Common myeloid progenitor, CD34-positive (primary cell): ENCODE measurements around the gene CLEC10A.
A peak's percentile ranks its signal among the peaks of the same experiment; 100 is the strongest.
"Not testable (repeated sequence)": the region's sequence is repeated elsewhere in the genome, so short reads cannot be mapped to it uniquely, and the experiment has no call there.

ENCODE experiments used
- CTCF ChIA-PET: fragments of 350-600 bp; sonication (Branson Sonifier 250); formaldehyde crosslinking; loops from one replicate; lab custom pipeline; 2021; ENCODE audit warnings: antibody characterized with exemption; lab: Charles Lee
- POLR2A ChIA-PET: fragments of 350-600 bp; sonication (Branson Sonifier 250); formaldehyde crosslinking; loops from one replicate; lab custom pipeline; 2021; ENCODE audit warnings: antibody characterized with exemption; lab: Charles Lee
- DNase-seq, 3 donors: peaks; one replicate each; pipeline versions ENCODE4 v3.0.0 to v3.0.0-alpha.2; 2013
- H3K27ac ChIP-seq, 2 experiments: 1 replicate in 1 of 2; 2 replicates in 1 of 2; pipeline ENCODE4 v1.7.0; 2013; ENCODE audit warnings: inconsistent platforms in 2 of 2, low read length in 2 of 2, mild to moderate bottlenecking in 2 of 2, low read depth in 1 of 2, moderate library complexity in 1 of 2; ENCODE audit not compliant: severe bottlenecking in 2 of 2, insufficient read depth in 1 of 2, poor library complexity in 1 of 2
- H3K27me3 ChIP-seq, 5 experiments: replicated peaks in 2 of 5; 1 replicate in 3 of 5; 2 replicates in 2 of 5; pipeline versions ENCODE4 v1.6.1 to v1.7.0; 2013; ENCODE audit warnings: low read length in 4 of 5, mild to moderate bottlenecking in 2 of 5, moderate library complexity in 2 of 5, inconsistent platforms in 1 of 5; ENCODE audit not compliant: insufficient read depth in 5 of 5, control insufficient read depth in 4 of 5
- H3K36me3 ChIP-seq, 4 experiments: 1 replicate in 2 of 4; 2 replicates in 2 of 4; pipeline versions ENCODE4 v1.6.1 to v1.7.0; 2013; ENCODE audit warnings: low read length in 3 of 4, control low read depth in 1 of 4, mild to moderate bottlenecking in 1 of 4; ENCODE audit not compliant: control insufficient read depth in 4 of 4, insufficient read depth in 4 of 4
- H3K4me1 ChIP-seq, 4 experiments: 1 replicate in 3 of 4; 2 replicates in 1 of 4; pipeline versions ENCODE4 v1.6.1 to v1.7.1; 2013; ENCODE audit warnings: low read length in 3 of 4, mild to moderate bottlenecking in 3 of 4, control low read depth in 1 of 4, inconsistent platforms in 1 of 4, moderate library complexity in 1 of 4; ENCODE audit not compliant: control insufficient read depth in 4 of 4, insufficient read depth in 4 of 4; ENCODE audit errors: control extremely low read depth in 1 of 4
- H3K4me3 ChIP-seq, 7 experiments: 1 replicate in 4 of 7; 2 replicates in 3 of 7; pipeline versions ENCODE4 v1.5.1 to v1.7.0; 2013; ENCODE audit warnings: mild to moderate bottlenecking in 7 of 7, low read length in 6 of 7, moderate library complexity in 6 of 7, inconsistent platforms in 2 of 7, low read depth in 2 of 7, control low read depth in 1 of 7; ENCODE audit not compliant: insufficient read depth in 4 of 7, control insufficient read depth in 1 of 7; ENCODE audit errors: extremely low read depth in 1 of 7
- H3K9me3 ChIP-seq, 5 experiments: 1 replicate in 4 of 5; 2 replicates in 1 of 5; pipeline versions ENCODE4 v1.6.1 to v1.7.1; 2013; ENCODE audit warnings: low read length in 4 of 5, mild to moderate bottlenecking in 2 of 5, inconsistent platforms in 1 of 5, low read depth in 1 of 5, moderate library complexity in 1 of 5; ENCODE audit not compliant: control insufficient read depth in 4 of 5, insufficient read depth in 2 of 5; ENCODE audit errors: control extremely low read depth in 1 of 5
- WGBS: methylation state at CpG from one replicate; pipeline ENCODE4 v1.1.5; 2013; ENCODE audit not compliant: insufficient coverage; 5-methylcytosine and 5-hydroxymethylcytosine counted together

The CLEC10A gene

GRCh38 chr17:7091311-7092005, 11.4 kb upstream of the CLEC10A start:
- H3K9me3 ChIP-seq, H3K27me3 ChIP-seq, H3K27ac ChIP-seq, POLR2A ChIA-PET, H3K36me3 ChIP-seq, H3K4me3 ChIP-seq, DNase-seq: not testable (repeated sequence)
- H3K4me1 ChIP-seq, result peaks cover 3 to 25% (median 20%) of the 10 kb centered on the region in 4 experiments
- CTCF ChIA-PET, result interaction anchor here (1.1 kb wide), 1 partner anchor 46 kb away, joined by 4 read pairs; no protein-coding TSS in a partner anchor
- 100% methylated on average over 10 of the region's 28 CpGs for whole genome bisulfite sequencing

GRCh38 chr17:7089570-7089969, 9.5 kb upstream of the CLEC10A start:
- H3K27me3 ChIP-seq, H3K36me3 ChIP-seq, H3K9me3 ChIP-seq, H3K27ac ChIP-seq, H3K4me1 ChIP-seq, DNase-seq, H3K4me3 ChIP-seq, POLR2A ChIA-PET, CTCF ChIA-PET: not testable (repeated sequence)
- 100% methylated on average over 1 of the region's 6 CpGs for WGBS

DNA sequence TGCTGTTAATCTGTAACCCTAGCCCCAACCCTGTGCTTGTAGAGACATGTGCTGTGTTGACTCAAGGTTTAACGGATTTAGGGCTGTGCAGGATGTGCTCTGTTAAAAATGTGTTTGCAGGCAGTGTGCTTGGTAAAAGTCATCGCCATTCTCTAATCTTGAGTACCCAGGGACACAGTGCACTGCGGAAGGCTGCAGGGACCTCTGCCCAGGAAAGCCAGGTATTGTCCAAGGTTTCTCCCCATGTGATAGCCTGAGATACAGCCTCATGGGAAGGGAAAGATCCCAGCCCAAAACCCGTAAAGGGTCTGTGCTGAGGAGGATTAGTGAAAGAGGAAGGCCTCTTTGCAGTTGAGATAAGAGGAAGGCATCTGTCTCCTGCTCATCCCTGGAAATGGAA, 8.4 kb upstream of the CLEC10A start:
- DNase-seq, H3K9me3 ChIP-seq, H3K27me3 ChIP-seq, H3K27ac ChIP-seq, H3K4me3 ChIP-seq, CTCF ChIA-PET, H3K36me3 ChIP-seq, POLR2A ChIA-PET: not testable (repeated sequence)
- WGBS, result 67% methylated on average over 1 of the region's 4 CpGs
- H3K4me1 ChIP-seq, result peaks cover 0 to 13% (median 6%) of the 10 kb centered on the region in 4 experiments

DNA sequence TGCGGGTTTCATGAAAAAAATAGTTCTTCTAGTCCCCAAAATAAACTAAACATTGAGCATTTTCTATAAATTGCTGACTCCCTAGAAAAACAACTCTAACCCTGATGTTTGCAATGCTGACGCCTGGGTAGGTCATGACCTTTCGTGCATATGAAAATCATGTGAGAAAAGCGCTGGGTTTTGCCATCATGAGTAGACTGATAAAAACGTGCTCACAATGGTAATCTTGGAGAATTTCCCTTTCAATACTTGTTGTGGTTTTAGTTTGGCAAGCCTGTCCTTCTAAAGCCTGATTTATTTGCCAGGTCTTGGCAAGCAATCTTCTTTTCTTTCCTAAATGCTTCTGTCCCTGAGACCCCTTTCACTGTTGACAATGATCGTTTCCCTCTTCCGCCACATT, 4.0 kb upstream of the CLEC10A start:
- Histone ChIP-seq H3K4me1 (peaks cover 3 to 43% (median 27%) of the 10 kb centered on the region in 4 experiments), H3K27ac (no peak overlapping the region), H3K4me3 (peak overlapping the region in 1 of 7 experiments; percentile 60), H3K9me3 (no peaks in the 10 kb centered on the region), H3K36me3 (no peaks in the 10 kb centered on the region), H3K27me3 (peaks cover 0 to 5% (median 0%) of the 10 kb centered on the region in 5 experiments)
- POLR2A ChIA-PET, result interaction anchor here (0.7 kb wide), 1 partner anchor 48 kb away, joined by 3 read pairs; the partner anchor contains the start of gene SLC16A13
- CTCF ChIA-PET, result interaction anchor here (1.3 kb wide), 1 partner anchor 48 kb away, joined by 5 read pairs; no protein-coding TSS in a partner anchor
- WGBS, result 0% methylated on average over 5 of the region's 7 CpGs
- DNase-seq, result peak; percentile 29 to 55 (median 44)

- DNase-seq, result peak in 2 of 3 donors; percentile 28 to 44
- ChIA-PET CTCF (interaction anchor here (1.3 kb wide), 1 partner anchor 49 kb away, joined by 5 read pairs; no protein-coding TSS in a partner anchor), POLR2A (no interaction called here)
- H3K27ac ChIP-seq, result no peak overlapping the region
- peaks cover 0 to 5% (median 0%) of the 10 kb centered on the region in 5 experiments for H3K27me3 ChIP-seq
- H3K4me1 ChIP-seq, result peaks cover 3 to 43% (median 27%) of the 10 kb centered on the region in 4 experiments
- no peaks in the 10 kb centered on the region for H3K36me3 ChIP-seq
- WGBS, result 78% methylated on average over 4 of the region's 4 CpGs
- H3K9me3 ChIP-seq, result no peaks in the 10 kb centered on the region
- H3K4me3 ChIP-seq, result no peak overlapping the region
Observed at GRCh38 chr17:7083592-7083991, 3.5 kb upstream of the CLEC10A start.

DNA sequence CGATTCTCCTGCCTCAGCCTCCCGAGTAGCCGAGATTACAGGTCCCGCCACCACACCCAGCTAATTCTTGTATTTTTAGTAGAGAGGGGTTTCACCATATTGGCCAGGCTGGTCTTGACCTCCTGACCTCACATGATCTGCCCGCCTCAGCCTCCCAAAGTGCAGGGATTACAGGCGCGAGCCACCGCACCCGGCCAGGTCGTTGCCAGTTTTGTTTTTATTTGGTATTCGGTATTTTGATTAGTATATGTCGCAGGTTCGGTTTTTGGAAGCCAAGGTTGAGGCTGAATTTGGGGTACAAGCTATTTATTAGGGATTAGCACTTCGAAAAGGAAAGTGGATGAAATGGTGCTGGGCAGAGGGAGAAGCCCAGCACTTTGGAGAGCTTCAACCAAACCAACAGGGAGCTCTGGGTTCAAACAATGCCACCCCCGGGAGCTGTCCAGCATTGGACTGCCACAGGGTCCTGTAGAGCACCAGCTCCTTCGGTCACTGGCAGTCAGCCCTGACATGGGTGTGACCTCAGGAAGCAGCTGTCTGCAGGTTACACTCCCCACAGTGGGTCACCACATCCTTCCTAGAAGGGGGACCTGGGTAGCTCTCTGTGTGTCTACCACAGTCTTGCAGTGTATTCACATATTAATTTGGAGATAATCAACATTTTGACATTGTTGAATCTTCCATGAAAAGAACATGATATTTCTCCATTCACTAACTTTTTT, 1.5 kb upstream of the CLEC10A start:
- 79% methylated on average over 12 of the region's 16 CpGs for WGBS
- DNase-seq, result peak; percentile 66 to 97 (median 96)

More for the DNA sequence above, 1.5 kb upstream of the CLEC10A start:
- Histone ChIP-seq H3K4me3 (peak overlapping the region in 1 of 7 experiments; percentile 0), H3K4me1 (peaks cover 3 to 43% (median 27%) of the 10 kb centered on the region in 4 experiments), H3K36me3 (no peaks in the 10 kb centered on the region), H3K9me3 (no peaks in the 10 kb centered on the region), H3K27me3 (peaks cover 0 to 8% (median 0%) of the 10 kb centered on the region in 5 experiments), H3K27ac (no peak overlapping the region)
- ChIA-PET POLR2A (interaction anchor here (0.7 to 2.2 kb wide), 4 partner anchors 29 to 75 kb away, joined by 3 to 8 read pairs (median 6); no protein-coding TSS in a partner anchor), CTCF (interaction anchor here (0.7 to 3.1 kb wide), 14 partner anchors 12 to 84 kb away, joined by 3 to 22 read pairs (median 5); partner anchors contain the start of gene ASGR2)
